Esophagus muscularis mucosa (tissue), 4 donors: ENCODE measurements around the gene SEC24B.

Experiments
- EP300 ChIP-seq: sonication (generic); formaldehyde crosslinking; IDR thresholded peaks from one replicate; pipeline ENCODE4 v1.6.1; 2017; ENCODE audit warnings: antibody characterized with exemption
- POLR2A ChIP-seq: fragments of 450-650 bp; IDR thresholded peaks from one replicate; pipeline ENCODE4 v1.6.1; 2017; ENCODE audit warnings: antibody characterized with exemption, moderate library complexity, mild to moderate bottlenecking, low read depth
- POLR2AphosphoS5 ChIP-seq, 2 donors: sonication (generic); formaldehyde crosslinking; IDR thresholded peaks; one replicate each; pipeline ENCODE4 v1.6.1; 2017; ENCODE audit warnings: antibody characterized with exemption in 2 of 2
- TF ChIP-seq, protein P1 (sequence below), 3 experiments: fragments of 200-600 bp in 2 of 3; fragments of 450-650 bp in 1 of 3; sonication (generic) in 2 of 3; IDR thresholded peaks; one replicate each; pipeline ENCODE4 v1.5.1; 2017 to 2019; ENCODE audit warnings: antibody characterized with exemption in 3 of 3, mild to moderate bottlenecking in 2 of 3, moderate library complexity in 1 of 3

DNA sequence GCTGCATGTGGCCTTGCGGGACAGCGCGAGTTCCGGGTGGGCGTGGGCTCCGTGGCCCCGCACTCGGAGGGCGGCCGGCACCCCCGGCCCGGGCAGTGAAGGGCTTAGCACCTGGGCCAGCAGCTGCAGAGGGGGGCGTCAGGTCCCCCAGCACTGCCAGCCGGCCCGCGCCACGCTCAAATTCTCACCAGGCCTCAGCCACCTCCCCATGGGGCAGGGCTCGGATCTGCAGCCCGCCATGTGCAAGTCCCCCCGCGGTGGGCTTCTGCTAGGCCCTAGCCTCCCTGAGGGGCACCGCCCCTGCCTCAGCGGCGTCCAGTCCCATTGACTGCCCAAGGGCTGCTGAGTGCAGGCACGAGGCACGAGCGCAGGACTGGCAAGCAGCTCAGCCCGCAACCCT lies 123.8 kb downstream of the SEC24B start:
- TF ChIP-seq, protein P1, sequence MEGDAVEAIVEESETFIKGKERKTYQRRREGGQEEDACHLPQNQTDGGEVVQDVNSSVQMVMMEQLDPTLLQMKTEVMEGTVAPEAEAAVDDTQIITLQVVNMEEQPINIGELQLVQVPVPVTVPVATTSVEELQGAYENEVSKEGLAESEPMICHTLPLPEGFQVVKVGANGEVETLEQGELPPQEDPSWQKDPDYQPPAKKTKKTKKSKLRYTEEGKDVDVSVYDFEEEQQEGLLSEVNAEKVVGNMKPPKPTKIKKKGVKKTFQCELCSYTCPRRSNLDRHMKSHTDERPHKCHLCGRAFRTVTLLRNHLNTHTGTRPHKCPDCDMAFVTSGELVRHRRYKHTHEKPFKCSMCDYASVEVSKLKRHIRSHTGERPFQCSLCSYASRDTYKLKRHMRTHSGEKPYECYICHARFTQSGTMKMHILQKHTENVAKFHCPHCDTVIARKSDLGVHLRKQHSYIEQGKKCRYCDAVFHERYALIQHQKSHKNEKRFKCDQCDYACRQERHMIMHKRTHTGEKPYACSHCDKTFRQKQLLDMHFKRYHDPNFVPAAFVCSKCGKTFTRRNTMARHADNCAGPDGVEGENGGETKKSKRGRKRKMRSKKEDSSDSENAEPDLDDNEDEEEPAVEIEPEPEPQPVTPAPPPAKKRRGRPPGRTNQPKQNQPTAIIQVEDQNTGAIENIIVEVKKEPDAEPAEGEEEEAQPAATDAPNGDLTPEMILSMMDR (IDR thresholded peaks at IDR 0.05): no peak
- TF ChIP-seq POLR2A (no peak), POLR2AphosphoS5 (IDR thresholded peaks at IDR 0.05) (no peak), EP300 (no peak)
